Lower leg skin (tissue), 4 donors: ENCODE measurements around the gene WDR70. TPM values are rescaled to one million over a fixed set of nuclear protein-coding genes. Genes with fewer than 3 reads are reported as not detected.

Experiments
- DNase-seq, 2 donors: peaks; one replicate each; pipeline ENCODE4 v3.0.0-alpha.2; 2019; ENCODE audit warnings: low spot score in 2 of 2
- H3K4me3 ChIP-seq: fragments of 200-600 bp; sonication (generic); 2 replicates; pipeline ENCODE4 v1.5.1; 2017; ENCODE audit warnings: mild to moderate bottlenecking, low read depth; ENCODE audit not compliant: poor library complexity, severe bottlenecking
- CTCF ChIP-seq, 3 donors: fragments of 450-650 bp; IDR thresholded peaks; one replicate each; pipeline ENCODE4 v1.5.1; 2016; ENCODE audit warnings: antibody characterized with exemption in 3 of 3, mild to moderate bottlenecking in 3 of 3, moderate library complexity in 2 of 3
- POLR2A ChIP-seq, 2 donors: fragments of 450-650 bp; IDR thresholded peaks; one replicate each; pipeline ENCODE4 v1.6.1; 2016 to 2017; ENCODE audit warnings: antibody characterized with exemption in 2 of 2, mild to moderate bottlenecking in 1 of 2, moderate library complexity in 1 of 2
- WGBS, 2 donors: methylation state at CpG; one replicate each; pipeline ENCODE4 v1.1.5; 2018; 5-methylcytosine and 5-hydroxymethylcytosine counted together
- intact Hi-C: fragments of 100-400 bp; cut with DNase I; formaldehyde crosslinking; loops from one replicate; pipeline ENCODE4 v1.15.0; 2023; ENCODE audit warnings: low total_unique reads
- total RNA-seq, 4 donors: library from RNA; depleted of rRNA; stranded (reverse); fragments of >200 nt; gene quantifications; one replicate each; pipeline ENCODE4 v1.1.0, GENCODE V29; 2016

Gene WDR70
- total RNA-seq, 4 donors from 2014 or later: 19.1 to 25.5 (median 23.7) TPM

- WGBS, 2 donors: 96 to 100% methylated on average over 1 of the region's 1 CpG
- TF ChIP-seq CTCF (IDR thresholded peaks at IDR 0.05) (no peak), POLR2A (IDR thresholded peaks at IDR 0.05) (no peak)
- intact Hi-C loops: no loop called here
- no peak for DNase-seq
- H3K4me3 ChIP-seq: no peak overlapping the region
Measured at GRCh38 chr5:37601163-37601562, 222.0 kb downstream of the WDR70 start.

GRCh38 chr5:37603072-37603471, 224.0 kb downstream of the WDR70 start:
- DNase-seq: no peak
- TF ChIP-seq POLR2A (IDR thresholded peaks at IDR 0.05): no peak
- TF ChIP-seq CTCF (IDR thresholded peaks at IDR 0.05): no peak
- 97 to 100% methylated on average over 1 of the region's 1 CpG for WGBS, 2 donors
- H3K4me3 ChIP-seq: no peak overlapping the region
- intact Hi-C loops: no loop called here

- DNase-seq: no peak
- intact Hi-C loops: no loop called here
- no peak overlapping the region for H3K4me3 ChIP-seq
- WGBS, 2 donors: 63 to 70% methylated on average over 1 of the region's 1 CpG
- TF ChIP-seq POLR2A (IDR thresholded peaks at IDR 0.05) (no peak), CTCF (IDR thresholded peaks at IDR 0.05) (no peak)
Measured at GRCh38 chr5:37604290-37604689, 225.2 kb downstream of the WDR70 start.

- no peak for DNase-seq
- no peak overlapping the region for H3K4me3 ChIP-seq
- TF ChIP-seq CTCF (IDR thresholded peaks at IDR 0.05) (no peak), POLR2A (IDR thresholded peaks at IDR 0.05) (no peak)
- intact Hi-C loops: no loop called here
- 91 to 95% methylated on average over 1 of the region's 1 CpG for WGBS, 2 donors
Measured at GRCh38 chr5:37606148-37606547, 227.0 kb downstream of the WDR70 start.

GRCh38 chr5:37606632-37607248, 227.6 kb downstream of the WDR70 start:
- TF ChIP-seq POLR2A (IDR thresholded peaks at IDR 0.05): no peak
- no peak for TF ChIP-seq CTCF (IDR thresholded peaks at IDR 0.05)
- intact Hi-C loops: no loop called here
- H3K4me3 ChIP-seq: no peak overlapping the region
- no peak for DNase-seq
- 91 to 95% methylated on average over 2 of the region's 2 CpGs for WGBS, 2 donors

- no peak overlapping the region for H3K4me3 ChIP-seq
- DNase-seq: no peak
- no peak for TF ChIP-seq CTCF (IDR thresholded peaks at IDR 0.05)
- no peak for TF ChIP-seq POLR2A (IDR thresholded peaks at IDR 0.05)
- intact Hi-C loops: no loop called here
- 68 to 73% methylated on average over 4 of the region's 4 CpGs for WGBS, 2 donors
Measured at GRCh38 chr5:37615184-37615583, 236.1 kb downstream of the WDR70 start.
